Umbilical cord (tissue), 2 donors: ENCODE measurements around the gene TMEM174. TPM values are rescaled to one million over a fixed set of nuclear protein-coding genes. Genes with fewer than 3 reads are reported as not detected.

ENCODE experiments used
- DNase-seq: peaks from one replicate; pipeline ENCODE4 v3.0.0-alpha.2; 2015; ENCODE audit warnings: low spot score
- total RNA-seq: library from RNA; depleted of rRNA; stranded (reverse); fragments of >200 nt; gene quantifications from one replicate; pipeline ENCODE4 v1.2.3, GENCODE V29; 2014; ENCODE audit warnings: low replicate concordance; ENCODE audit not compliant: insufficient read depth

TMEM174 gene
- total RNA-seq, 1 donor from 2014 or later, result 4.3 TPM

DNA sequence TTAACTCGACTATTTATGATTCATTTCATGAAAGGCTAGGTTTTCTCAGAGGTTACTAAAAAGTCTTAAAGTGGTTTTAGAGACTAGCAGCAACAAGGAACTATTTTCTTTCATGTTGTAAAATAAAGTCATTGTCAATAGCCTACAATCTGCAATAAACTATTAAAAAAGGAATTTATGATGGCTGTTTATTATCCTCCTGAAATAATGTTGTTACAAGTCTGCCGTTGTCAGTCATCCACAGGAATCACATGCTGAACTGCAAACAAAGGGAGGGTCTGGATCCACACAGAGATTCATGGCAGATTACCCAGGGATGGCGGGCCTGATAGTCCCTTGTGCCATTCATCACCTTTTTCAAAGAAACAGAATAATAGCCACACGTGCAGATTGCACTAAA lies 49.2 kb downstream of the TMEM174 start:
- no peak for DNase-seq

Other genes with a start within 250 kb of the TMEM174 start
- 38.0 TPM for gene FCHO2, start 217.2 kb upstream of the TMEM174 start, total RNA-seq
- gene TMEM171, start 52.6 kb upstream of the TMEM174 start, total RNA-seq, result 1.7 TPM